Thyroid gland (tissue), 4 donors: ENCODE measurements around the gene ITIH6.

ENCODE experiments used
- POLR2A ChIP-seq, 2 donors: fragments of 450-650 bp; IDR thresholded peaks; one replicate each; pipeline ENCODE4 v1.6.1; 2017; ENCODE audit warnings: antibody characterized with exemption in 2 of 2, mild to moderate bottlenecking in 2 of 2, moderate library complexity in 1 of 2
- TF ChIP-seq, protein P1 (sequence below), 6 experiments: fragments of 200-600 bp in 3 of 6; fragments of 450-650 bp in 3 of 6; sonication (generic) in 3 of 6; IDR thresholded peaks; one replicate each; pipeline ENCODE4 v1.5.1; 2016 to 2019; ENCODE audit warnings: antibody characterized with exemption in 6 of 6, mild to moderate bottlenecking in 2 of 6, inconsistent platforms in 1 of 6, moderate library complexity in 1 of 6

DNA sequence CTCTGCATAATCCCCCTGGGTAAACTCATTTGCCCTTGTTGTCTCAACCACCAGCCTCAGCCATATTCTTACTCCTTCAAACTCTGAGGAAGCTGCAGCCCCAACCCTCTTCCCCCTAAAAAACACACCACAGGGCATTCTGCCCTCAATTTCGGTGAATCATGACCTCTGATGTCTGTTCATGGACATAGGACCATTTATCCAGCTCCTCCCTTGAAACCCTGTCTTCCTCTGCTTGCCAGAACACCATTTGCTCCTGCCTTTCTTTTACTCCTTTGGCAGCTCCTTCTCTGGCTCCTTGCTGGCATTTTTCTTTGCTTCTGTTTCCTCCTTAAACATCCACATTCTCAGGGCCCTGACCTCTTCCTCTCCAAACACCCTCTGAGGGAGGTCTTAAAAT, 87.1 kb downstream of the ITIH6 start:
- TF ChIP-seq POLR2A (IDR thresholded peaks at IDR 0.05), result no peak
- TF ChIP-seq, protein P1, sequence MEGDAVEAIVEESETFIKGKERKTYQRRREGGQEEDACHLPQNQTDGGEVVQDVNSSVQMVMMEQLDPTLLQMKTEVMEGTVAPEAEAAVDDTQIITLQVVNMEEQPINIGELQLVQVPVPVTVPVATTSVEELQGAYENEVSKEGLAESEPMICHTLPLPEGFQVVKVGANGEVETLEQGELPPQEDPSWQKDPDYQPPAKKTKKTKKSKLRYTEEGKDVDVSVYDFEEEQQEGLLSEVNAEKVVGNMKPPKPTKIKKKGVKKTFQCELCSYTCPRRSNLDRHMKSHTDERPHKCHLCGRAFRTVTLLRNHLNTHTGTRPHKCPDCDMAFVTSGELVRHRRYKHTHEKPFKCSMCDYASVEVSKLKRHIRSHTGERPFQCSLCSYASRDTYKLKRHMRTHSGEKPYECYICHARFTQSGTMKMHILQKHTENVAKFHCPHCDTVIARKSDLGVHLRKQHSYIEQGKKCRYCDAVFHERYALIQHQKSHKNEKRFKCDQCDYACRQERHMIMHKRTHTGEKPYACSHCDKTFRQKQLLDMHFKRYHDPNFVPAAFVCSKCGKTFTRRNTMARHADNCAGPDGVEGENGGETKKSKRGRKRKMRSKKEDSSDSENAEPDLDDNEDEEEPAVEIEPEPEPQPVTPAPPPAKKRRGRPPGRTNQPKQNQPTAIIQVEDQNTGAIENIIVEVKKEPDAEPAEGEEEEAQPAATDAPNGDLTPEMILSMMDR (IDR thresholded peaks at IDR 0.05), result no peak
